OCI-LY1 (cell line): ENCODE data around the gene RARRES1.

ENCODE experiments used
- H2AFZ ChIP-seq: fragments of 200-600 bp; sonication (generic), shearing (Covaris generic); 2 replicates; pipeline ENCODE4 v1.6.0; 2014; ENCODE audit warnings: antibody characterized with exemption, mild to moderate bottlenecking, low read length
- H3F3A ChIP-seq: fragments of 200-600 bp; sonication (generic), shearing (Covaris generic); 2 replicates; pipeline ENCODE4 v1.6.0; 2014; ENCODE audit warnings: mild to moderate bottlenecking, antibody characterized with exemption, low read length, moderate library complexity; ENCODE audit not compliant: insufficient read depth
- H3K27ac ChIP-seq: fragments of 200-600 bp; sonication (generic); 2 replicates; pipeline ENCODE4 v1.5.1; 2014; ENCODE audit warnings: low read length, mixed run types, mild to moderate bottlenecking, low read depth; ENCODE audit not compliant: poor library complexity, severe bottlenecking
- H3K27me3 ChIP-seq: fragments of 200-600 bp; sonication (generic); 2 replicates; pipeline ENCODE4 v1.6.0; 2014; ENCODE audit warnings: antibody characterized with exemption, mild to moderate bottlenecking, low read length, moderate library complexity; ENCODE audit not compliant: insufficient read depth
- H3K36me3 ChIP-seq: fragments of 200-600 bp; sonication (generic); 2 replicates; pipeline ENCODE4 v1.6.1; 2014; ENCODE audit warnings: mild to moderate bottlenecking, antibody characterized with exemption, low read length, moderate library complexity, mixed read lengths; ENCODE audit not compliant: insufficient read depth
- H3K4me1 ChIP-seq: fragments of 200-600 bp; sonication (generic); 2 replicates; pipeline ENCODE4 v1.5.1; 2014; ENCODE audit warnings: mild to moderate bottlenecking, low read length, moderate library complexity; ENCODE audit not compliant: insufficient read depth, severe bottlenecking
- H3K4me2 ChIP-seq: fragments of 200-600 bp; sonication (generic), shearing (Covaris generic); 2 replicates; pipeline ENCODE4 v1.6.1; 2014; ENCODE audit warnings: low read length
- H3K4me3 ChIP-seq: fragments of 200-600 bp; sonication (generic); 2 replicates; pipeline ENCODE4 v1.5.1; 2014; ENCODE audit warnings: low read length, low read depth, mild to moderate bottlenecking, mixed read lengths; ENCODE audit not compliant: poor library complexity, severe bottlenecking
- H3K79me2 ChIP-seq: fragments of 200-600 bp; shearing (Covaris generic); 2 replicates; pipeline ENCODE4 v1.6.1; 2016; ENCODE audit warnings: mixed run types, low read length, mixed read lengths; ENCODE audit not compliant: insufficient read depth
- H3K9ac ChIP-seq: fragments of 200-600 bp; sonication (generic), shearing (Covaris generic); 2 replicates; pipeline ENCODE4 v1.6.1; 2014; ENCODE audit warnings: mild to moderate bottlenecking, low read length, mixed read lengths
- H3K9me2 ChIP-seq: fragments of 200-600 bp; sonication (generic), shearing (Covaris generic); 2 replicates; pipeline ENCODE4 v1.6.1; 2014; ENCODE audit warnings: low read depth, mild to moderate bottlenecking, low read length, mixed read lengths
- H3K9me3 ChIP-seq: fragments of 200-600 bp; shearing (Covaris generic); 2 replicates; pipeline ENCODE4 v1.6.1; 2014; ENCODE audit warnings: low read length, mixed read lengths
- H4K20me1 ChIP-seq: fragments of 200-600 bp; sonication (generic), shearing (Covaris generic); 2 replicates; pipeline ENCODE4 v1.6.0; 2016; ENCODE audit warnings: mild to moderate bottlenecking, low read length; ENCODE audit not compliant: insufficient read depth
- CTCF ChIP-seq: fragments of 200-600 bp; sonication (generic), shearing (Covaris generic); IDR thresholded peaks from 2 replicates; pipeline ENCODE4 v1.5.1; 2017; ENCODE audit warnings: mild to moderate bottlenecking, antibody characterized with exemption, low read length, moderate library complexity, mixed read lengths
- EZH2 ChIP-seq: fragments of 200-600 bp; sonication (generic), shearing (Covaris generic); IDR thresholded peaks from 2 replicates; pipeline ENCODE4 v1.8.0; 2017; ENCODE audit warnings: borderline replicate concordance, mixed run types, mild to moderate bottlenecking, antibody characterized with exemption, low read length, moderate library complexity, mixed read lengths

The RARRES1 gene

GRCh38 chr3:158765518-158766205 is 33.4 kb upstream of the RARRES1 start:
- Histone ChIP-seq H3K9ac (no peak overlapping the region), H2AFZ (no peak overlapping the region), H3K27ac (no peak overlapping the region), H3K4me2 (no peak overlapping the region), H3K4me3 (no peak overlapping the region), H3K4me1 (no peaks in the 10 kb centered on the region), H3F3A (no peaks in the 10 kb centered on the region), H3K9me3 (no peaks in the 10 kb centered on the region), H3K27me3 (no peaks in the 10 kb centered on the region), H3K79me2 (no peaks in the 10 kb centered on the region), H4K20me1 (no peaks in the 10 kb centered on the region), H3K9me2 (no peaks in the 10 kb centered on the region), H3K36me3 (no peaks in the 10 kb centered on the region)
- no peak for TF ChIP-seq CTCF
- no peak for TF ChIP-seq EZH2

DNA sequence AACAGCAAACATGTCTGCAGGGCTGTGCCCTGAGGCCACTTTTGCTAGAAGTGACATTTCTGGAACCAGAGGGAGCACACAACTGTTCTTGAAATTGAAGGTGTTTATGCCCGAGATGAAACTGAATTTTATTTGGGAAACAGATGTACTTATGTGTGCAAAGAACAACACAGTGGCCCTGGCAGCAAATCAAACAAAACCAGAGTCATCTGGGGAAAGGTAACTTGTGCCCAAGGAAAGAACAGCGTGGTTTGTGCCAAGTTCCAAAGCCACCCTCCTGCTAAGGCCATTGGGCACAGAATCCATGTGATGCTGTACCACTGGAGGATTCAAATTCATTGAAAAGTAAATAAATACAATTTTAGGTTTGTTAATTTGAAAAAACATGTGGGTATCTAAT is 31.2 kb upstream of the RARRES1 start:
- Histone ChIP-seq H3K27ac (no peak overlapping the region), H3K4me2 (no peak overlapping the region), H3F3A (no peaks in the 10 kb centered on the region), H3K36me3 (no peaks in the 10 kb centered on the region), H3K4me3 (no peak overlapping the region), H3K4me1 (no peaks in the 10 kb centered on the region), H3K79me2 (no peaks in the 10 kb centered on the region), H3K9me3 (no peaks in the 10 kb centered on the region), H3K9me2 (no peaks in the 10 kb centered on the region), H3K9ac (no peak overlapping the region), H4K20me1 (no peaks in the 10 kb centered on the region), H2AFZ (no peak overlapping the region), H3K27me3 (no peaks in the 10 kb centered on the region)
- no peak for TF ChIP-seq EZH2
- TF ChIP-seq CTCF: no peak

GRCh38 chr3:158762701-158763100 is 30.4 kb upstream of the RARRES1 start:
- Histone ChIP-seq H4K20me1 (no peaks in the 10 kb centered on the region), H3K4me2 (no peak overlapping the region), H3K9me3 (no peaks in the 10 kb centered on the region), H3K36me3 (no peaks in the 10 kb centered on the region), H3K27ac (no peak overlapping the region), H3K4me1 (no peaks in the 10 kb centered on the region), H3K9me2 (no peaks in the 10 kb centered on the region), H3F3A (no peaks in the 10 kb centered on the region), H3K27me3 (no peaks in the 10 kb centered on the region), H3K79me2 (no peaks in the 10 kb centered on the region), H3K9ac (no peak overlapping the region), H3K4me3 (no peak overlapping the region), H2AFZ (no peak overlapping the region)
- TF ChIP-seq CTCF: no peak
- TF ChIP-seq EZH2: no peak
